ENCODE results near the gene S100A8.

DNA sequence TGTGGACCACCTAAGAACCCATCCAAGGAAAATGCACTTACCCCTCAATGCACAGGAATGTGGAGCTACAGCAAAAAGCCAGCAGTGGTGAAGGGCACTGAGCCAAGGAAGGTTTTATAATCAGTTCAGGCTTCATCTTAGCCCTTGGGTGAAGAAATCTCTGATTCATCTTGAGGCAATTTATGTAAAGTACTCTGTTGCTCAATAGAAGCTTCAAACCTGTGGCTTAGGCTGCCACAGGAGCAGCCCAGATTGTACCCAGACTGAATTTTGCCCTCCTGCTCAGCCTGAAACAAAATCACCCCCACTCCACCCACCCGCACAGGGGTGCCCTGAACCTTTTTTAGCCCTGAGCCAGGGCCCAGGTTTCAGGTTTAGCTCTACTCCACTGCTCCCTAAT lies 15.4 kb downstream of the S100A8 start, which contains the start of gene S100A12:
- no peak for TF ChIP-seq CTCF (IDR thresholded peaks at IDR 0.05)
- no peak for TF ChIP-seq POLR2A (IDR thresholded peaks at IDR 0.05)

Data from heart left ventricle (tissue), 13 donors.